Activated T-cell treated with anti-CD3 and anti-CD28 coated beads for 24 hours (primary cell): Measurements from ENCODE around the gene TIMP2.
"Not testable (repeated sequence)": the region's sequence is repeated elsewhere in the genome, so short reads cannot be mapped to it uniquely, and the experiment has no call there.

Source experiments
- DNase-seq: peaks from one replicate; pipeline ENCODE4 v3.0.0-alpha.2; 2020; ENCODE audit warnings: low read depth

Gene TIMP2

GRCh38 chr17:78956254-78956653 is 31.1 kb upstream of the TIMP2 start:
- DNase-seq, result no peak

GRCh38 chr17:78954684-78955083 is 29.5 kb upstream of the TIMP2 start:
- no peak for DNase-seq

- DNase-seq, result no peak
Observed at GRCh38 chr17:78953356-78954350, 28.5 kb upstream of the TIMP2 start.

GRCh38 chr17:78952706-78953105 is 27.5 kb upstream of the TIMP2 start:
- no peak for DNase-seq

- DNase-seq, result no peak
Observed at GRCh38 chr17:78951967-78952551, 26.9 kb upstream of the TIMP2 start.

- no peak for DNase-seq
Observed at GRCh38 chr17:78950870-78951269, 25.7 kb upstream of the TIMP2 start.

- DNase-seq, result no peak
Observed at GRCh38 chr17:78947235-78948149, 22.3 kb upstream of the TIMP2 start.

GRCh38 chr17:78946631-78947030 is 21.4 kb upstream of the TIMP2 start:
- DNase-seq, result no peak

- no peak for DNase-seq
Observed at GRCh38 chr17:78946131-78946530, 20.9 kb upstream of the TIMP2 start.

- DNase-seq, result not testable (repeated sequence)
Observed at GRCh38 chr17:78945455-78945854, 20.3 kb upstream of the TIMP2 start.

GRCh38 chr17:78944956-78945355 is 19.8 kb upstream of the TIMP2 start:
- no peak for DNase-seq

- no peak for DNase-seq
Observed at GRCh38 chr17:78944026-78944425, 18.8 kb upstream of the TIMP2 start.

- DNase-seq, result no peak
Observed at GRCh38 chr17:78940708-78941107, 15.5 kb upstream of the TIMP2 start.

- no peak for DNase-seq
Observed at GRCh38 chr17:78940258-78940657, 15.1 kb upstream of the TIMP2 start.

GRCh38 chr17:78939615-78940014 is 14.4 kb upstream of the TIMP2 start:
- DNase-seq, result no peak

- DNase-seq, result no peak
Observed at GRCh38 chr17:78937561-78937960, 12.4 kb upstream of the TIMP2 start.

- DNase-seq, result no peak
Observed at GRCh38 chr17:78935419-78936323, 10.5 kb upstream of the TIMP2 start.

GRCh38 chr17:78934681-78935418 is 9.7 kb upstream of the TIMP2 start:
- DNase-seq, result no peak

- DNase-seq, result no peak
Observed at GRCh38 chr17:78933959-78934568, 8.9 kb upstream of the TIMP2 start.
